Heart left ventricle (tissue), 16 donors: ENCODE data around the gene CEND1. TPM values are rescaled to one million over a fixed set of nuclear protein-coding genes. Genes with fewer than 3 reads are reported as not detected.

Experiments used
- ATAC-seq, 4 donors: fragments of 200-7000 bp; cut with Tn5 transposase; one replicate each; pipeline ENCODE4 v1.9.1; 2020 to 2022; ENCODE audit warnings: moderate library complexity in 4 of 4, mild to moderate bottlenecking in 3 of 4, moderate number of reproducible peaks in 1 of 4
- DNase-seq, 5 donors: peaks; one replicate each; pipeline ENCODE4 v3.0.0-alpha.2; 2020
- H3K27ac ChIP-seq, 12 donors: fragments of 200-600 bp; sonication (generic) in 4 of 12; one replicate each; pipeline versions ENCODE4 v1.5.0 to v1.8.0; 2016 to 2022; ENCODE audit warnings: mild to moderate bottlenecking in 2 of 12
- H3K27me3 ChIP-seq, 9 donors: fragments of 200-600 bp; sonication (generic) in 2 of 9; one replicate each; pipeline versions ENCODE4 v1.5.1 to v1.8.0; 2016 to 2022; ENCODE audit warnings: mild to moderate bottlenecking in 3 of 9
- H3K36me3 ChIP-seq, 9 donors: fragments of 200-600 bp; sonication (generic) in 2 of 9; one replicate each; pipeline versions ENCODE4 v1.5.0 to v1.8.0; 2018 to 2022; ENCODE audit warnings: mild to moderate bottlenecking in 2 of 9
- H3K4me1 ChIP-seq, 12 donors: fragments of 200-600 bp; sonication (generic) in 4 of 12; one replicate each; pipeline versions ENCODE4 v1.5.0 to v1.8.0; 2016 to 2022; ENCODE audit warnings: mild to moderate bottlenecking in 3 of 12
- H3K4me3 ChIP-seq, 12 donors: fragments of 200-600 bp; sonication (generic) in 4 of 12; one replicate each; pipeline versions ENCODE4 v1.5.0 to v1.8.0; 2017 to 2022; ENCODE audit warnings: mild to moderate bottlenecking in 9 of 12, moderate library complexity in 4 of 12
- H3K9me3 ChIP-seq, 12 donors: fragments of 200-600 bp; sonication (generic) in 4 of 12; one replicate each; pipeline versions ENCODE4 v1.5.0 to v1.8.0; 2016 to 2022; ENCODE audit warnings: mild to moderate bottlenecking in 1 of 12
- CTCF ChIP-seq, 12 donors: fragments of 200-600 bp; sonication (generic) in 4 of 12; IDR thresholded peaks; one replicate each; pipeline versions ENCODE4 v1.5.0 to v1.8.0; 2018 to 2022; ENCODE audit warnings: antibody characterized with exemption in 12 of 12, mild to moderate bottlenecking in 5 of 12
- POLR2A ChIP-seq, 2 donors: fragments of 450-650 bp; IDR thresholded peaks; one replicate each; pipeline ENCODE4 v1.6.1; 2017; ENCODE audit warnings: antibody characterized with exemption in 2 of 2, mild to moderate bottlenecking in 2 of 2, moderate library complexity in 2 of 2
- WGBS, 4 donors: extraction: QIAGEN DNeasy Blood & Tissue Kit in 2 of 4; methylation state at CpG; one replicate each; pipeline versions ENCODE4 v1.1.5 to v1.1.7; 2013 to 2018; 5-methylcytosine and 5-hydroxymethylcytosine counted together
- intact Hi-C, 10 donors: fragments of 100-400 bp; cut with DNase I; formaldehyde crosslinking; loops; one replicate each; pipeline versions ENCODE4 v1.11.1 to v1.14.2; 2022
- polyA plus RNA-seq, 2 donors: library from polyadenylated mRNA; stranded (reverse); fragments of 200-250 nt; gene quantifications; one replicate each; pipeline ENCODE4 v1.2.3, GENCODE V29; 2013
- total RNA-seq, 9 donors: library from RNA; depleted of rRNA in 2 of 9; stranded (reverse); fragments of >200 nt in 2 of 9; fragmentation: NEBNext Ultra II Directional in 3 of 9; extraction: Animal tissue kit (Norgen Biotek cat#: 25700) in 3 of 9; gene quantifications; one replicate each; pipeline versions ENCODE4 v1.1.0 to v1.2.4, GENCODE V29; 2016 to 2023
- donor health status: ischemic (EF 13 %, LVEDD 7.1; RV severe dilation, severe dysfunction).
- donor health status: healthy with polysubstance abuse.
- donor health status: DM: no; HTN: yes; CAD: no.
- donor health status: DM: no; HTN: no; CAD: no.
- donor health status: ischemic (EF 25% LVEDD 6.9; RV normal size, moderate dysfunction).
- donor health status: ischemic (EF 25% LVEDD 5.7; RV mildly dilated, moderate dysfunction).
- donor health status: healthy.
- donor health status: DM: yes; HTN: yes; CAD: no.
- donor health status: ischemic (EF 35%, LVEDD 5.7; RV mildly dilated, moderate dysfunction).
- donor health status: nonischemic (EF 11% LVEDD 7.7; RV severe dilation, severe dysfunction).
- donor health status: DM: yes; HTN: yes; CAD: no.
- donor health status: PGD.
- donor health status: ischemic (EF 29% LVEDD 5.4; RV normal size, mild dysfunction).
- donor health status: nonischemic (EF 23%, LVEDD 6.1; RV moderate dilation, normal function).

CEND1 gene
- total and polyA plus RNA-seq, 11 donors, result 0.25 to 1.1 (median 0.44) TPM; not detected in 2

GRCh38 chr11:767238-767637, 22.7 kb downstream of the CEND1 start:
- H3K4me3 ChIP-seq, result no peak overlapping the region
- H3K36me3 ChIP-seq, result peaks cover 0 to 89% (median 70%) of the 10 kb centered on the region in 9 donors
- DNase-seq (no peak), ATAC-seq (no peak)
- H3K4me1 ChIP-seq, result no peaks in the 10 kb centered on the region
- TF ChIP-seq CTCF (IDR thresholded peaks at IDR 0.05) (no peak), POLR2A (IDR thresholded peaks at IDR 0.05) (no peak)
- 85 to 94% (median 93%) methylated on average over 10 to 11 of the region's 11 CpGs for WGBS, 4 donors
- H3K27me3 ChIP-seq, result no peaks in the 10 kb centered on the region
- no peaks in the 10 kb centered on the region for H3K9me3 ChIP-seq
- intact Hi-C loops, result no loop called here
- H3K27ac ChIP-seq, result no peak overlapping the region

GRCh38 chr11:766936-767210, 23.0 kb downstream of the CEND1 start:
- WGBS, 4 donors, result 95 to 100% (median 99%) methylated on average over 2 of the region's 2 CpGs
- H3K4me3 ChIP-seq, result no peak overlapping the region
- intact Hi-C loops, result no loop called here
- no peaks in the 10 kb centered on the region for H3K9me3 ChIP-seq
- no peak overlapping the region for H3K27ac ChIP-seq
- no peak for DNase-seq
- H3K27me3 ChIP-seq, result no peaks in the 10 kb centered on the region
- peaks cover 0 to 91% (median 72%) of the 10 kb centered on the region in 9 donors for H3K36me3 ChIP-seq
- no peak for ATAC-seq
- TF ChIP-seq CTCF (IDR thresholded peaks at IDR 0.05) (no peak), POLR2A (IDR thresholded peaks at IDR 0.05) (no peak)
- H3K4me1 ChIP-seq, result no peaks in the 10 kb centered on the region

GRCh38 chr11:766106-766935, 23.6 kb downstream of the CEND1 start:
- ATAC-seq, result no peak
- Histone ChIP-seq H3K27ac (no peak overlapping the region), H3K4me3 (no peak overlapping the region), H3K4me1 (no peaks in the 10 kb centered on the region), H3K9me3 (no peaks in the 10 kb centered on the region), H3K36me3 (peaks cover 0 to 93% (median 73%) of the 10 kb centered on the region in 9 donors), H3K27me3 (no peaks in the 10 kb centered on the region)
- no peak for DNase-seq
- no peak for TF ChIP-seq CTCF (IDR thresholded peaks at IDR 0.05)
- TF ChIP-seq POLR2A (IDR thresholded peaks at IDR 0.05), result no peak
- intact Hi-C loops, result no loop called here
- WGBS, 4 donors, result 75 to 84% (median 80%) methylated on average over 10 to 11 of the region's 11 CpGs

GRCh38 chr11:765802-766091, 24.1 kb downstream of the CEND1 start:
- Histone ChIP-seq H3K4me3 (no peak overlapping the region), H3K9me3 (no peaks in the 10 kb centered on the region), H3K4me1 (no peaks in the 10 kb centered on the region), H3K36me3 (peaks cover 0 to 93% (median 73%) of the 10 kb centered on the region in 9 donors), H3K27ac (no peak overlapping the region), H3K27me3 (no peaks in the 10 kb centered on the region)
- TF ChIP-seq CTCF (IDR thresholded peaks at IDR 0.05) (no peak), POLR2A (IDR thresholded peaks at IDR 0.05) (no peak)
- no peak for ATAC-seq
- 97 to 100% (median 98%) methylated on average over 8 of the region's 8 CpGs for WGBS, 4 donors
- no peak for DNase-seq
- intact Hi-C loops, result no loop called here
